Fibroblast of lung (primary cell): ENCODE data around the gene ZBTB7C. TPM values are rescaled to one million over a fixed set of nuclear protein-coding genes. Genes with fewer than 3 reads are reported as not detected.

Experiments used
- DNase-seq, 2 donors: peaks; one replicate each; pipeline versions ENCODE4 v3.0.0 to v3.0.0-alpha.2; 2010; ENCODE audit warnings: low read depth in 2 of 2
- H2AFZ ChIP-seq: 2 replicates; pipeline ENCODE4 v1.5.1; 2012; ENCODE audit warnings: low read length, control low read depth, inconsistent platforms
- H3K27ac ChIP-seq: 2 replicates; pipeline ENCODE4 v1.5.1; 2011; ENCODE audit warnings: low read length, control low read depth; ENCODE audit not compliant: insufficient read depth
- H3K27me3 ChIP-seq: 2 replicates; pipeline ENCODE4 v1.5.1; 2011; ENCODE audit warnings: mild to moderate bottlenecking, low read length; ENCODE audit not compliant: control insufficient read depth, insufficient read depth
- H3K36me3 ChIP-seq: 2 replicates; pipeline ENCODE4 v1.5.1; 2011; ENCODE audit warnings: low read length; ENCODE audit not compliant: control insufficient read depth, insufficient read depth
- H3K4me1 ChIP-seq: 2 replicates; pipeline ENCODE4 v1.5.1; 2011; ENCODE audit warnings: low read length; ENCODE audit not compliant: control insufficient read depth, insufficient read depth; ENCODE audit errors: extremely low read depth
- H3K4me2 ChIP-seq: 2 replicates; pipeline ENCODE4 v1.5.1; 2011; ENCODE audit warnings: low read length, control low read depth; ENCODE audit not compliant: insufficient read depth; ENCODE audit errors: extremely low read depth
- H3K4me3 ChIP-seq, 4 experiments: fragments of 200-600 bp in 1 of 4; sonication (generic) in 1 of 4; replicated peaks in 1 of 4; 2 replicates each; pipeline ENCODE4 v1.5.1; 2011 to 2016; ENCODE audit warnings: low read length in 4 of 4, low read depth in 3 of 4, mild to moderate bottlenecking in 3 of 4, control low read depth in 2 of 4, inconsistent platforms in 1 of 4, mixed read lengths in 1 of 4; ENCODE audit not compliant: insufficient read depth in 1 of 4; ENCODE audit errors: control extremely low read depth in 1 of 4
- H3K79me2 ChIP-seq: 2 replicates; pipeline ENCODE4 v1.5.1; 2012; ENCODE audit warnings: mild to moderate bottlenecking, low read length, inconsistent platforms; ENCODE audit not compliant: control insufficient read depth, insufficient read depth
- H3K9ac ChIP-seq: 2 replicates; pipeline ENCODE4 v1.5.1; 2011; ENCODE audit warnings: mild to moderate bottlenecking, low read length, control low read depth; ENCODE audit not compliant: insufficient read depth
- H3K9me3 ChIP-seq: 2 replicates; pipeline ENCODE4 v1.5.1; 2012; ENCODE audit warnings: low read depth, low read length; ENCODE audit not compliant: control insufficient read depth, insufficient read depth
- H4K20me1 ChIP-seq: 2 replicates; pipeline ENCODE4 v1.5.1; 2011; ENCODE audit warnings: low read length; ENCODE audit not compliant: control insufficient read depth, insufficient read depth; ENCODE audit errors: extremely low read depth
- CTCF ChIP-seq, 2 donors: IDR thresholded peaks in 1 of 2; conservative IDR thresholded peaks in 1 of 2; 1 replicate in 1 of 2; 2 replicates in 1 of 2; pipeline ENCODE4 v1.5.1; 2011 to 2012; ENCODE audit warnings: low read length in 2 of 2, control low read depth in 1 of 2, inconsistent platforms in 1 of 2, low read depth in 1 of 2, mild to moderate bottlenecking in 1 of 2
- EZH2 ChIP-seq: IDR thresholded peaks from 2 replicates; pipeline ENCODE4 v1.5.1; 2012; ENCODE audit warnings: low read length, control low read depth, mild to moderate bottlenecking; ENCODE audit errors: missing control alignments
- polyA plus RNA-seq, 2 donors: library from polyadenylated mRNA; depleted of rRNA in 1 of 2; stranded (reverse) in 1 of 2; unstranded in 1 of 2; fragments of >200 nt; gene quantifications; 2 replicates each; pipeline ENCODE4 v1.2.1, GENCODE V29; 2011 to 2012; ENCODE audit warnings: missing spikeins in 1 of 2
- total RNA-seq: library from RNA; depleted of rRNA; stranded (reverse); fragments of >200 nt; gene quantifications from 2 replicates; pipeline ENCODE4 v1.2.1, GENCODE V29; 2014

ZBTB7C gene
- total and polyA plus RNA-seq, 2 donors (not counting 1 experiment from before 2014, with no cell fraction given) = 0.19 to 0.33 TPM

- TF ChIP-seq EZH2 (no peak), CTCF (conservative IDR thresholded peaks at IDR 0.05 in 1 of 2, IDR thresholded peaks at IDR 0.05 in 1 of 2; ENCODE audit: low read depth in 1 of 2, low read length in 2 of 2) (no peak)
- Histone ChIP-seq H4K20me1 (no peaks in the 10 kb centered on the region), H3K27ac (no peak overlapping the region), H3K79me2 (no peaks in the 10 kb centered on the region), H3K4me3 (no peak overlapping the region), H3K27me3 (peaks cover 8% of the 10 kb centered on the region), H2AFZ (no peak overlapping the region), H3K4me1 (no peaks in the 10 kb centered on the region), H3K4me2 (no peak overlapping the region), H3K36me3 (no peaks in the 10 kb centered on the region), H3K9me3 (no peaks in the 10 kb centered on the region), H3K9ac (no peak overlapping the region)
- no peak for DNase-seq
Measured at GRCh38 chr18:48390641-48391040, 18.5 kb downstream of the ZBTB7C start.

GRCh38 chr18:48388478-48388877 is 20.7 kb downstream of the ZBTB7C start:
- H2AFZ ChIP-seq = no peak overlapping the region
- no peaks in the 10 kb centered on the region for H3K36me3 ChIP-seq
- H3K79me2 ChIP-seq = no peaks in the 10 kb centered on the region
- H3K4me1 ChIP-seq = no peaks in the 10 kb centered on the region
- no peak overlapping the region for H3K4me2 ChIP-seq
- peak in 1 of 2 donors; percentile 48 for DNase-seq
- no peaks in the 10 kb centered on the region for H4K20me1 ChIP-seq
- TF ChIP-seq EZH2 = no peak
- no peak for TF ChIP-seq CTCF (conservative IDR thresholded peaks at IDR 0.05 in 1 of 2, IDR thresholded peaks at IDR 0.05 in 1 of 2; ENCODE audit: low read depth in 1 of 2, low read length in 2 of 2)
- H3K4me3 ChIP-seq = no peak overlapping the region
- peaks cover 5% of the 10 kb centered on the region for H3K27me3 ChIP-seq
- H3K27ac ChIP-seq = no peak overlapping the region
- no peak overlapping the region for H3K9ac ChIP-seq
- H3K9me3 ChIP-seq = no peaks in the 10 kb centered on the region

- Histone ChIP-seq H3K4me3 (no peak overlapping the region), H3K27me3 (peaks cover 3% of the 10 kb centered on the region), H2AFZ (no peak overlapping the region), H3K9me3 (no peaks in the 10 kb centered on the region), H3K79me2 (no peaks in the 10 kb centered on the region), H4K20me1 (no peaks in the 10 kb centered on the region), H3K27ac (no peak overlapping the region), H3K4me2 (no peak overlapping the region), H3K9ac (no peak overlapping the region), H3K4me1 (no peaks in the 10 kb centered on the region), H3K36me3 (no peaks in the 10 kb centered on the region)
- DNase-seq = no peak
- TF ChIP-seq CTCF (conservative IDR thresholded peaks at IDR 0.05 in 1 of 2, IDR thresholded peaks at IDR 0.05 in 1 of 2; ENCODE audit: low read depth in 1 of 2, low read length in 2 of 2) (no peak), EZH2 (no peak)
Measured at GRCh38 chr18:48387300-48387699, 21.9 kb downstream of the ZBTB7C start.
